CD4-positive, alpha-beta T cell treated with Interleukin-21 for 1 hour (primary cell): ENCODE data around the gene PCK2.

ENCODE experiments used
- DNase-seq: peaks from one replicate; pipeline ENCODE4 v3.0.0-alpha.2; 2020

The PCK2 gene

DNA sequence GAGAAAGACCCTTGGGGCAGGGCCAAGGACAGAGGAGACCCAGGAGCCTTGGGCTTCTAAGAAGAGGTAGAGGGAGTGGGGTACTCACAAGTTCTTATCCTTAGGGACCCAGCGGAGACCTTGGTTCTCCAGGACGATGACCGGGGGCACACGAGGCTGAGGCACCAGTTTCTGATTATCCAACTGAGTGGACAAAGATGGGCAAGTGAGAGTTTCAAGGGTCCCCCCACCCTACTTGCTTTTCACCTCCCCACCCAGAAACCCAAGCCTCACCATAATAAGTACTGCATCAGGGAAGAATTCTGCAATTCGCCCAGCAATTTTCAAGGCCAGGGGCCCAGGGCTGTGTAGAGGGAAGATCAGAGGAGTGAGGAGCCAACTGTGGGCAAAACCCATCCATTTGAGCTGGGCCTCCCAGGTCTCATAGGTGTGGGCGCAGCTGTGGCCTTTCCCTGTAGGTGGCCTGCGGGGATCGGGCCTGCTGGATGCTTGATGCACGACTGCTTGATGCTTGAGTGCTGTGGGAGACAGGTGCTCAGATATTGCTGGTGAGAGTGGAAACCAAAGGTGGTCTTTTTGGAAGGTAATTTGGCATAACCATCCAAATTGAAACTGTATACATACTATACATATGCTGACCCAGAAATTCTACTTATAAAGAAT lies 45.3 kb downstream of the PCK2 start:
- peak; percentile 32 for DNase-seq

DNA sequence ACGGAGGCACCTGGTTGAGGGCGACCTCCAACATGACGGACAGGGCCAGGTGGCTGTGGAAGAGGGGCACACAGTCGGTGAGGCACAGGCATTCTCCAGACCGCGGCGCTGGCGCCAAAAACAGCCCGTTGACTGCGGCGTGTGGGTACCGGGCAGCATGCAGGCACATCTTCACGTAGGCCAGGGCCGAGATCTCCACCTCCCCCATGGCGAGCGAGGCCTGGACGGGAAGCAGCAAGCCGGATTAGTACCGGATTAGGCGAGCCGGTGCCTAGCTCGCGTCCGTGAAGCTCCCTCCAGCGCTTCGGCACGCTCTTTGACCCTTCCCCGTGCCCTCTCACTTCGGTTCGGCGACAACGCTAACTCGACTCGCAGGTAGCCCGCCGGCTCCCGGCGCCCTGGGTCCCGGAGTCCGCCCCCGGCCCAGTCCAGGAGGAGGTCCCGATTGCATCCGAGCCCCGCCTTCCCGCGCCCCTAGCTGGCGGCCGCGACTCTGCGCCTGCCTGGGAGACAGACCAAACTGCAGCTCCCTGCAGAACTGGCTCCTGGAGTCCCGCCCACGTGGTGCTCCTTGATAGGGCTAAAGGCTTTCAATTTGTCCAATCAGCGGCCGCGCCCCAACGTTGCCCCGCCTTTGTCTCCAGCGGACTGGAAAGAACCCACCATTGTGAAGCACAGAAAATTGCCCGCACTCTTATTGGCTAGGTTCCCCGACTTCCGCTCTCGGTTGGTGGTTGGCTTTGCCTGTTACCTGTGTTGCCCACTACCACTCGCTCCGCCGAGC lies 47.2 kb downstream of the PCK2 start, which contains the start of gene EMC9:
Gene EMC9, minus strand, starts transcription at position 495 of the 784 bp plus-strand sequence. Its CDS starts 287 bp downstream, at position 208.
- peak; percentile 99 for DNase-seq

DNA sequence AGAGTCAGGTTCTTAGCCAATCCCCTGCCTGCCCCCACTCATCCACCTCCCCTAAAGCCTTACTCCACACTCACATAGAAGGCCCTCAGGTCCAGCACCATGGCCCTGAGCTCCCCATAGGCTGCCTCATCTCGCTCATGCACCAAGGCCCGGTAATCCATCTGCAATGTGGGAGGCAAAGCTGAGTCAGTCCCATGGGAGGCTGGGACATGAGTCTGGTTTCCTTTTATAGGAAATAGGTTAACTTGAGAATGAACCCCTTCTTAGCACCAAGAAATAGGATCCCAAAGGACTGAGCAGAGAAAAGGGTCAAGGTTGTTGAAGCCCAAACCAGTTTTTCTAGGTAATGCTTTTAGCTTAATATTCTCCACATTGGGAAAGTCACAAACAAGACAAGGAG lies 49.4 kb downstream of the PCK2 start:
- no peak for DNase-seq

DNA sequence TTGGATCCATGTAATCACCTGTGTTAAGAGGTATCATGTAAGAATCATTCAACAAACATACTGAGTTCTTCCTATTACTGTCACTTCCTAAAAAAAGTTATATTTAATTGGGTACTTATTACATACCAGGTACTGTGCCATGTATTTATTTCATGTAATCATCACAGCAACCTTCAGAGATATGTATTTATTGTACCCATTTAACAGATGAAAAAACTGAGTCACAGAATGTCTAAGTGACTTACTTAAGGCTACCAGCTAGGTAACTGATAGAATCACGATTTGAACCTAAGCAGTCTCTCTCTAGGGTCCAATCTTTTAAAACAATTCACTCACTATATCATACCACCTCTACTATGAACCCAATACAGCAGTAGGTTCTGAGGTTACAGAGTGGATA lies 50.3 kb downstream of the PCK2 start:
- DNase-seq: no peak

DNA sequence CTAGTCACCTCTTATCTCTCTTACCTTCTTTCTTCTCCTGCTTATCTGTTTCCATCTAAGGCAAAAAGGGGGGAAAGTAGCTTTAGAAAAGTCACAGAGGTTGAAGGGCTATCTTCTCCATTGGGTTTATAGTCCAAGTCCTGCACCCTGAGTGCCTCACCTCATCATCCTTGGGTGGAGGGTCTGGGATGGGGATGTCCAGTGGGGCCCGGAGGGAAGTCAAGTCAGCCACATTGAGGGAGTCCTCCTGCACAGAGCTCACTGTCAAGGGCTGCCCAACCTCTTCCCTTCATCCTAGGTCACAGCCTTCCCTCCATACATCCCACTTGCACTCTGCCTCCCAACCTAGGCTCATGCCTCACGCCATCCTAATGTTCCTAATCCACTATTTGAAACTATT lies 51.1 kb downstream of the PCK2 start:
- DNase-seq: no peak

DNA sequence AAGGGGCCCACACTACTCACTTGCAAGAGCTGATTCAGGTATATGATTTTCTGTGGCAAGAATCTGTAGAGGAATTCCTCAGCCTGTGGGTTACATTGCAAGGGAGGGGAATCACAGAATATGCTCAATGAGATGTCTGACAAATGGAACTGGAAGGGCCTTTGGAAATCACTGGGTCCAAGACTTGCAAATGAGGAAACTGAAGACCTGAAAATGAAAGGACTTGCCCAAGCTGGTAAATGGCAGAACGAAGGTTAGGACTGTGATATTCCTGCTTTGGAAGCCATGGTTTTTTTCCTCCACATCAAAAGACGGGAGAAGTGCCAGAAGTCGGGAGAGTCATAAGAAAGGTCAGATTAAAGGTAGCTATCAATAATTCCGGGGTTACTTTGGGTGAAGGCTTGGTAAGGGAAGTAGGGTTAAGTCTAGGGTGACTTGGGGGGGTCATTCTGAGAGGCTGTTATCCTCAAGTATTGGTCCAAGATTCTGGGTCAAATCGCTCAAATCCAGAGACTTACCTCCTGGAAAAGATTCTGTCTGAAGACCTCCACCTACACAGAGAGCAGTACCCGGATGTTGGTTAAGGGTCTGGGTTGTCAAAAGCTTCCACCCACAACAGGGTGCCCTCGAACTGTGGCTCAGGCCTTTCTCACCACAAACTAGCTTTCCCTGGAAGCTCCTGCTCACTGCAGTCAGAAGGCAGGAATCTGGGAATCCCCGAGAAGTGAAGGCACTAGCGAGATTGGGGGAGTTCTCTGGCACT lies 51.8 kb downstream of the PCK2 start:
- no peak for DNase-seq

DNA sequence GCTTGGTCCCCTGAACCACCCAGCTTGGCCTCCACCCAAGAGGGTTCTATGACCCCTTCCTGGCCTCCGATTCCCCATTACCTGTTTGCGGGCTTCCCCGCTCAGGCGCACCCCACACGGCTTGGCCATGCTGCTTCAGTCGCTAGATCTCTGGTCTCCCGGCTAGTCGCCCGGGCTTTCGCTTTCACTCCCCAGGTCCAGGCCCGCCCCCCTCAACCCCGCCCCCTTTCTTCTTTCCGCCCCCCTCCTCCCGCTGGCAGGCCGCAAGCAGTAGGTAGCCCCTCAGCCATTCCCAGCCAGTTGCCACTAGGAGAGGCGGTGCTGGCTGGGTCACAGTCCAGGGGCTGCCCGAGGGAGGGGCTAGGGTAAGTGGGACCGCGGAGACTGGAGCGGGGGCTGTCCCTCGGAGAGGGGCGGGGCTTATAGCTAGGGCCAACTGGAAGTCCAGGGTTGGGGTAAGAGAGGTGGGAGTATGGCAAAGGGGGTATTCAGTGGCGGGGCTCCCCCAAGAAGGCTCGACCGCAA lies 52.4 kb downstream of the PCK2 start, which contains the start of gene PSME2:
Gene PSME2, minus strand, starts transcription at position 158 of the 525 bp plus-strand sequence. Its CDS starts 29 bp downstream, at position 129.
- peak; percentile 91 for DNase-seq

DNA sequence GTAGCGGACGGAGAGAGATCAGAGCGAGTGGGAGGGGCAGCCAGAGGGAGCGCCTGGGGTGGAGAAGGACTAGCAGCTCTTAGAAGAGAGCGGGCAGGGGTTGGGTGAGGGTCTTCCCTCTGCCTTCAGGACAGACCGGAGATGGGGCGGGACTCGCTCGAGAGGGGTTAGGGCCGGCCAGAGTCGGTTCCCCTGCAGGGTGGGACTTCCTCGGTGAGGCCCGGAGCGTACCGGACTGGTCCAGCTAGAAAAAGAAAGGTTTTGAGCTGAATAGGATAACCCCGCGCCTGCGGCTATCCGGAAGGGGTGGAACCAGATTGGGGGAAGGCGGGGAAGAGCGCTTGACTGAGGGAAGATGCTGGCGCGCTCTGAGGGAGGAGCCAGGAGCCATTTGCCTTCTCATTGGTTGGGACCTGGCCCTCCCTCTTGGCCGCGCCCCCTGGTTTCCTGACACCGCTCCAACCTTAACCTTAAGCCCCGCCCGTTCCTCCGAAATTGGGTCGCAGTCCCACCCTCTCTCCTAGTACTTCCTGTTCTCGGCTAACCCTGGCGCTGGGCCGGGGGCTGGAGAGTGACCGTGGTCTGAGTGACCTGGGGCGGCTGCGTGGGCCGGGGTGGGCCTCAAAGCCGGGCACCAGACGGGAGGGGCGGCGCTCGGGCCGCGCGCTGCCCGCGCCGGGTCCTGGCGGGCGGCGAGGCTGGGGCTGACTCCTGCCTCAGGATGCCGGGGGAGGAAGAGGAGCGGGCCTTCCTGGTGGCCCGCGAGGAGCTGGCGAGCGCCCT lies 53.1 kb downstream of the PCK2 start, which contains the start of gene RNF31:
Gene RNF31, plus strand, starts transcription at position 521 of the 783 bp plus-strand sequence. Its CDS starts 201 bp downstream, at position 722.
- DNase-seq: peak; percentile 97

DNA sequence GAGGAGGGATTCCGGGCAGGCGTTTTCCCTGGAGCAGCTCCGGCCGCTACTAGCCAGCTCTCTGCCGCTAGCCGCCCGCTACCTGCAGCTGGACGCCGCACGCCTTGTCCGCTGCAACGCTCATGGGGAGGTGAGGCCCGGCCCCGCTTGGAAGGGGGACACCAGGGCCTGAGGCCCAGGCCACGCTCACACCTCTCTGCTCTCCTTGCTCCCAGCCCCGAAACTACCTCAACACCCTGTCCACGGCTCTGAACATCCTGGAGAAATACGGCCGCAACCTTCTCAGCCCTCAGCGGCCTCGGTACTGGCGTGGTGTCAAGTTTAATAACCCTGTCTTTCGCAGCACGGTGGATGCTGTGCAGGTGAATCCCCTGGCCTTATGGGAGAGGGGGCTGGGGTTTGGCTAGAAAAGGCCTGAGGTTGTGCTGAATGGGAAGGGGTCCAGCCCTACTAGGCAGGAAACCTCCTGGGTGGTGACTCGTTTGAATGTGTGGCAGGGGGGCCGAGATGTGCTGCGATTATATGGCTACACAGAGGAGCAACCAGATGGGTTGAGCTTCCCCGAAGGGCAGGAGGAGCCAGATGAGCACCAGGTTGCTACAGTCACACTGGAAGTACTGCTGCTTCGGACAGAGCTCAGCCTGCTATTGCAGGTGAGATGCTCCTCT lies 53.8 kb downstream of the PCK2 start:
- DNase-seq: no peak

DNA sequence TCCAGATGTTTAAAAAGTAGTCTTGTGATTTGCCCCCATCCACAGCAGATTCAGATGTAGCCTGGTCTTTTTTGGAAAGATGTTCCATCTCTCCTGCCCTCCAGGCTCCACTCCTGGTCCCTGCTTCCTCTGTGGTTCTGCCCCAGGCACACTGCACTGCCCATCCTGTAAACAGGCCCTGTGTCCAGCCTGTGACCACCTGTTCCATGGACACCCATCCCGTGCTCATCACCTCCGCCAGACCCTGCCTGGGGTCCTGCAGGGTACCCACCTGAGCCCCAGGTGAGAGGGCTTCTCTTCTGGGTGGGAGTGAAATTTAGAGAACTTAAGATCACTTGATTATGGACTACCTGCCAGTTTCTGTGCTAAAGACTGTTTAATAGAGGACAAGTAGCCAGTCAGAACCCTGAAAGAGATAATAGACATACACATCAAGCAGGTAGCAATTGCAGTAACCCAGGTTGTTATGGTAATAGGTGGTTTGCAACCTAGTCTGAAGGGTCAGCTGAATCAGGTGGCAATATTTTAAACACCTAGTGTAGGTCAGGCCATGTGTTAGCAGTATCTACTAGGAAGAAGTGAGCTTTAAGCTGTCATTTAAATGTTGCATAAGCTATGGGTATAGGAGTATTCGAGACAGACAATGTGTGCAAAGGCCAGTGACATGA lies 55.3 kb downstream of the PCK2 start:
- no peak for DNase-seq

DNA sequence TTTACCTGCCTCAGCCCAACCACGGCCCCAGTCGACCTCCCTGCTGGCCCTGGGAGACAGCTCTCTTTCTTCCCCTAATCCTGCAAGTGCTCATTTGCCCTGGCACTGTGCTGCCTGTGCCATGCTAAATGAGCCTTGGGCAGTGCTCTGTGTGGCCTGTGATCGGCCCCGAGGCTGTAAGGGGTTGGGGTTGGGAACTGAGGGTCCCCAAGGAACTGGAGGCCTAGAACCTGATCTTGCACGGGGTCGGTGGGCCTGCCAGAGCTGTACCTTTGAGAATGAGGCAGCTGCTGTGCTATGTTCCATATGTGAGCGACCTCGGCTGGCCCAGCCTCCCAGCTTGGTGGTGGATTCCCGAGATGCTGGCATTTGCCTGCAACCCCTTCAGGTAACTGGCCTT lies 56.0 kb downstream of the PCK2 start:
- no peak for DNase-seq

DNA sequence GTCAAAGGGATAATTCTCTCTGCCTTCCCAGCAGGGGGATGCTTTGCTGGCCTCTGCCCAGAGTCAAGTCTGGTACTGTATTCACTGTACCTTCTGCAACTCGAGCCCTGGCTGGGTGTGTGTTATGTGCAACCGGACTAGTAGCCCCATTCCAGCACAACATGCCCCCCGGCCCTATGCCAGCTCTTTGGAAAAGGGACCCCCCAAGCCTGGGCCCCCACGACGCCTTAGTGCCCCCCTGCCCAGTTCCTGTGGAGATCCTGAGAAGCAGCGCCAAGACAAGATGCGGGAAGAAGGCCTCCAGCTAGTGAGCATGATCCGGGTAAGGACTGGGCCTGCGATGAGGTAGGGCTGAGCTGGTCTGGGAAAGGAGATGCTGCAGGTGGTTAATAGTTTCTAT lies 56.5 kb downstream of the PCK2 start:
- no peak for DNase-seq

DNA sequence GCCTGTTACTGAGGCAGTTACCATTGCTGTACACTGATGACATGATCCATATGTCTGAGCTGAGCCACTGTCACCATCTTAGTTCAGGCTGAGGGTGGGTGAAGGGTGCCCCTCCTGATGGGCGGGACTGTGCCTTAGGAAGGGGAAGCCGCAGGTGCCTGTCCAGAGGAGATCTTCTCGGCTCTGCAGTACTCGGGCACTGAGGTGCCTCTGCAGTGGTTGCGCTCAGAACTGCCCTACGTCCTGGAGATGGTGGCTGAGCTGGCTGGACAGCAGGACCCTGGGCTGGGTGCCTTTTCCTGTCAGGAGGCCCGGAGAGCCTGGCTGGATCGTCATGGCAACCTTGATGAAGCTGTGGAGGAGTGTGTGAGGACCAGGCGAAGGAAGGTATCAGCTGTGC lies 56.9 kb downstream of the PCK2 start:
- no peak for DNase-seq

DNA sequence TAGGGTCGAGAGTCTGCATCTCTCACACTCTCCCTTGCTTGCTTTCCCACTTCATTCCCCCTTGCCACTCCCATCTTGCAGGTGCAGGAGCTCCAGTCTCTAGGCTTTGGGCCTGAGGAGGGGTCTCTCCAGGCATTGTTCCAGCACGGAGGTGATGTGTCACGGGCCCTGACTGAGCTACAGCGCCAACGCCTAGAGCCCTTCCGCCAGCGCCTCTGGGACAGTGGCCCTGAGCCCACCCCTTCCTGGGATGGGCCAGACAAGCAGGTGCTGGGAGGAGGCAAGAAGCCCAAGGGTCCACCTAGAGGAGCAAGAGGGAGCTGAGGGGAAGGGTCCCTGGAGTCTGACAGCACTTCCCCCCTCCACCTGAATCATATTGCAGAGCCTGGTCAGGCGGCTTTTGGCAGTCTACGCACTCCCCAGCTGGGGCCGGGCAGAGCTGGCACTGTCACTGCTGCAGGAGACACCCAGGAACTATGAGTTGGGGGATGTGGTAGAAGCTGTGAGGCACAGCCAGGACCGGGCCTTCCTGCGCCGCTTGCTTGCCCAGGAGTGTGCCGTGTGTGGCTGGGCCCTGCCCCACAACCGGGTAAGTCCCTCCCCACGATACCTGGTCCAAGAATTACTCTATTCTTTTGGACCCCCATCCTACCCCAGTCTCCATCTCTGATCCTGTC lies 57.4 kb downstream of the PCK2 start:
- no peak for DNase-seq
